Measurements from ENCODE around the gene LIMS2.

DNA sequence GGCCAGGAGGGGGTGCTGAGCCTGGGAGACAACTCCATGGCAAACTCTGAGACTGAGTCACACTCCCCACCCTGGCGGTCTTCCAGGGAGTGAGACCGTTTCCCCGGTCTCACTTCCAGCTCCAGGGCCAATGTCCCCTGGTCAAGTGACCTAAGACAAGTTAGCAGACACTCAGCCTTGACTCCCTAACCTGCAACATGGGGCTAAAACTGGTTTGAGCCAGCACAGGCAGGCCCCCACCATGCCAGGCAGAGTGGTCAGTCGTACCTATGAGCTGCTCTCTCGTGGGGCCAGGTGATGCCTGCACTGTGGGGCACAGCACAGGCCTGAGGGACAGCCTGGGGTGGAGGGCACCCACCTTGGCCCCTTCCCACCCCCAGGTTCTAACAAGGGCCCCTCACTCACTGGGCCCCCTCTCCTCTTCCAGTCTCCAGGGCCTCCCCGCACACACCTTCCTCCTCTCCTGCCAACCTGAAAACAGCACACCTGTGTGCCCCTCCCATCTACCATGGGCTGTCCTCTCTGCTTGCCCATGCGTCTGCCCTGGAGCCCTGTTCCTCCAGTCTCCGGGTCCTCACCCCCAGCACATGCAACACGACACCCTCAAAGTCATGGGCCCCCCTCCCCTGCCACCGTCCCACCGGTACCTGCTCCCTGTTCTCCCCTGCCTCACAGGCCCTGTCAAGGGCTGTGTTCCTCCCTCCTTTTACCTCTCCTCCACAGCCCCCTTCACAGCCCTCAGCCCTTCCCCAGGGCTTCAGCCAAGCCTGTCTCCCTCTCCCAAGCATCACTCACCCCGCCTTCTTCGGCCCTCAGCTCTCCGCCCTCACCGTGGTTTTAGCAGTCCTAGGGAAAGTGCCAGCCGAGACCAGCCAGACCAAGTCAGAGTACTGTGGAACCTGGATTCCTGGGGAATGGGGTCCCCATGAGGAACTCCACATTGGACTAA, 27.8 kb downstream of the LIMS2 start:
- no peak for TF ChIP-seq CTCF (IDR thresholded peaks at IDR 0.05)
- TF ChIP-seq POLR2AphosphoS5 (IDR thresholded peaks at IDR 0.05) = no peak

Data from breast epithelium (tissue), 3 donors.